Measurements from ENCODE around the gene NHLRC4.

DNA sequence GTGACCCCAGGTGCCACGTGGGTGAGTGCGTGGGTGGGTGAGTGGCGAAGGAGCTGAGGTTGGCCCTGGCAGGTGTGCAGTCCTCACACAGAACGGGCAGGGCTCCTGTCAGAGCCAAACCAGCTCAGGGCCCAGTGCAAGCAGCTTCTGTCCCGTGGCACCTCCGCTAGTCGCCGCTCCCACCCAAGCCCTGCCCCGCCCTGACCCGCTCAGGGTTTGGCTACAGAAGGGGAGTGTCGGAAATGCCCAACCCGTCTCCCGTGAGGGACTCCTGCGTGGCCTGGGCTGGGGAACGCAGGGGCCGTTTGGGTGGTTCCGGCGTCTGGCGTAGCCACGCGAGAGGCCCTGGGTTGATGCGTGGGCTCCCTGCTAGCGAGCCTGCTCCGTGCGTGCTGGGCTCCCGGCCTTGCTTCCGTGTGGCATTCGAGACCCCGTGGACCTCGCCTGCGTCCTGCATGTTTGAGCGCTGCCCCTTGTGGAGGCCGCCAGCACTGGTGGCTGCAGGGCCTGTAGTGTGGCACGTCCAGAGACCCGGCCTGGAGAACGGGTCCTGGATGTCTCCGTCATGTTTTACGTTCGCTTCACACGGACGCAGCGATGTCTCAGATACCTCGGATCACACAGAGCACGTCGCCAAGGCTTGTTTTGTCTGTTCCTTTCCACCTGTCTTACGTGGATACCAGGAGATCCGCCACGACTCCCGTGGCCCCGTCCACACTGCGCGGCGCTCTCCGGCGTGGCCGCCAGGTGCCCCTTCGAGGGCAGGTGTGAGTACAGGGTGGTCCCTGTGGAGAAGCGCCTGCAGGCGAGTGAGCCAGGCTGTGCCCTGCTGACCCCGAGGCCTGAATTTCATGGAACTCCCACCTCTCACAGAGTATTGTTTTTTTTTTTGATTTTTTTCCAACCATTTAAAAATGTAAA lies 29.1 kb upstream of the NHLRC4 start:
- TF ChIP-seq, protein P1, sequence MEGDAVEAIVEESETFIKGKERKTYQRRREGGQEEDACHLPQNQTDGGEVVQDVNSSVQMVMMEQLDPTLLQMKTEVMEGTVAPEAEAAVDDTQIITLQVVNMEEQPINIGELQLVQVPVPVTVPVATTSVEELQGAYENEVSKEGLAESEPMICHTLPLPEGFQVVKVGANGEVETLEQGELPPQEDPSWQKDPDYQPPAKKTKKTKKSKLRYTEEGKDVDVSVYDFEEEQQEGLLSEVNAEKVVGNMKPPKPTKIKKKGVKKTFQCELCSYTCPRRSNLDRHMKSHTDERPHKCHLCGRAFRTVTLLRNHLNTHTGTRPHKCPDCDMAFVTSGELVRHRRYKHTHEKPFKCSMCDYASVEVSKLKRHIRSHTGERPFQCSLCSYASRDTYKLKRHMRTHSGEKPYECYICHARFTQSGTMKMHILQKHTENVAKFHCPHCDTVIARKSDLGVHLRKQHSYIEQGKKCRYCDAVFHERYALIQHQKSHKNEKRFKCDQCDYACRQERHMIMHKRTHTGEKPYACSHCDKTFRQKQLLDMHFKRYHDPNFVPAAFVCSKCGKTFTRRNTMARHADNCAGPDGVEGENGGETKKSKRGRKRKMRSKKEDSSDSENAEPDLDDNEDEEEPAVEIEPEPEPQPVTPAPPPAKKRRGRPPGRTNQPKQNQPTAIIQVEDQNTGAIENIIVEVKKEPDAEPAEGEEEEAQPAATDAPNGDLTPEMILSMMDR (IDR thresholded peaks at IDR 0.05) = no peak
- no peak for TF ChIP-seq POLR2A (IDR thresholded peaks at IDR 0.05)
